Liver (tissue), 3 donors: ENCODE measurements around the gene SNAP47.

Experiments
- FOXA1 ChIP-seq: IDR thresholded peaks from 2 replicates; pipeline ENCODE4 v1.6.1; 2016; ENCODE audit warnings: antibody characterized with exemption
- FOXA2 ChIP-seq: IDR thresholded peaks from 2 replicates; pipeline ENCODE4 v1.6.1; 2016; ENCODE audit warnings: antibody characterized with exemption
- JUND ChIP-seq, 2 donors: IDR thresholded peaks; 2 replicates each; pipeline ENCODE4 v1.6.1; 2016; ENCODE audit warnings: antibody characterized with exemption in 2 of 2
- NR2F2 ChIP-seq: IDR thresholded peaks from 2 replicates; pipeline ENCODE4 v1.6.1; 2016; ENCODE audit warnings: antibody characterized with exemption
- RAD21 ChIP-seq, 2 donors: IDR thresholded peaks; 2 replicates each; pipeline ENCODE4 v1.6.1; 2016; ENCODE audit warnings: antibody characterized with exemption in 2 of 2, mild to moderate bottlenecking in 2 of 2
- RXRA ChIP-seq, 2 donors: IDR thresholded peaks; 2 replicates each; pipeline ENCODE4 v1.6.1; 2017 to 2018; ENCODE audit warnings: antibody characterized with exemption in 2 of 2, mild to moderate bottlenecking in 1 of 2
- TAF1 ChIP-seq: conservative IDR thresholded peaks from 2 replicates; pipeline ENCODE4 v1.6.1; 2016; ENCODE audit warnings: antibody characterized with exemption, mild to moderate bottlenecking
- YY1 ChIP-seq: IDR thresholded peaks from 2 replicates; pipeline ENCODE4 v1.6.1; 2016; ENCODE audit warnings: antibody characterized with exemption, mild to moderate bottlenecking
- TF ChIP-seq, protein P1 (sequence below): fragments of 150-350 bp; IDR thresholded peaks from 2 replicates; pipeline ENCODE4 v1.5.1; 2017; ENCODE audit warnings: improper control_type of control experiment, low read depth, low read length; ENCODE audit not compliant: missing input control
- TF ChIP-seq, protein P2 (sequence below): IDR thresholded peaks from 2 replicates; pipeline ENCODE4 v1.6.1; 2016; ENCODE audit warnings: antibody characterized with exemption, mild to moderate bottlenecking
- TF ChIP-seq, protein P3 (sequence below): IDR thresholded peaks from 2 replicates; pipeline ENCODE4 v1.6.1; 2016; ENCODE audit warnings: antibody characterized with exemption
- TF ChIP-seq, protein P4 (sequence below): IDR thresholded peaks from 2 replicates; pipeline ENCODE4 v1.6.1; 2016; ENCODE audit warnings: antibody characterized with exemption
- donor health status: healthy.
- donor health status: healthy.

DNA sequence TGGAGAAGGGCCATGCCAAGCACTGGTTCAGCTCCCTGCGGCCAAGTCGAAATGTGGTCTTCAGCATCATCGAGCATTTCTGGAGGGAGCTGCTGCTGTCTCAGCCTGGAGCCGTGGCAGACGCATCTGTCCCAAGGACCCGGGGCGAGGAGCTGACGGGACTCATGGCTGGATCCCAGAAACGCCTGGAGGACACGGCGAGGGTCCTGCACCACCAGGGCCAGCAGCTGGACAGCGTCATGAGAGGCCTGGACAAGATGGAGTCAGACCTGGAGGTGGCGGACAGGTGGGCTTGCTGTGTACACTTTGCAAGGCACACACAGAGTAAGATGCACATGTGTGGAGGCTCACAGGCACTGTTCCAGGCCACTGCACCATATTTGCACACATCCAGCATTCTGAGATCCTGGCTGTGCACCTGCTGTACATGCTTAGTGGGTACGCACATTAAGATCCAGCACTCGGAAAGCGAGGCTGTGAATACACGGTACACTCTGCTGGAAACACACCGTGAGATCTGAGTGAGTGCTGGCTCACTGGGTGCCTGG is 12.8 kb downstream of the SNAP47 start:
- TF ChIP-seq, protein P1, sequence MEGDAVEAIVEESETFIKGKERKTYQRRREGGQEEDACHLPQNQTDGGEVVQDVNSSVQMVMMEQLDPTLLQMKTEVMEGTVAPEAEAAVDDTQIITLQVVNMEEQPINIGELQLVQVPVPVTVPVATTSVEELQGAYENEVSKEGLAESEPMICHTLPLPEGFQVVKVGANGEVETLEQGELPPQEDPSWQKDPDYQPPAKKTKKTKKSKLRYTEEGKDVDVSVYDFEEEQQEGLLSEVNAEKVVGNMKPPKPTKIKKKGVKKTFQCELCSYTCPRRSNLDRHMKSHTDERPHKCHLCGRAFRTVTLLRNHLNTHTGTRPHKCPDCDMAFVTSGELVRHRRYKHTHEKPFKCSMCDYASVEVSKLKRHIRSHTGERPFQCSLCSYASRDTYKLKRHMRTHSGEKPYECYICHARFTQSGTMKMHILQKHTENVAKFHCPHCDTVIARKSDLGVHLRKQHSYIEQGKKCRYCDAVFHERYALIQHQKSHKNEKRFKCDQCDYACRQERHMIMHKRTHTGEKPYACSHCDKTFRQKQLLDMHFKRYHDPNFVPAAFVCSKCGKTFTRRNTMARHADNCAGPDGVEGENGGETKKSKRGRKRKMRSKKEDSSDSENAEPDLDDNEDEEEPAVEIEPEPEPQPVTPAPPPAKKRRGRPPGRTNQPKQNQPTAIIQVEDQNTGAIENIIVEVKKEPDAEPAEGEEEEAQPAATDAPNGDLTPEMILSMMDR, result no peak
- TF ChIP-seq, protein P2, sequence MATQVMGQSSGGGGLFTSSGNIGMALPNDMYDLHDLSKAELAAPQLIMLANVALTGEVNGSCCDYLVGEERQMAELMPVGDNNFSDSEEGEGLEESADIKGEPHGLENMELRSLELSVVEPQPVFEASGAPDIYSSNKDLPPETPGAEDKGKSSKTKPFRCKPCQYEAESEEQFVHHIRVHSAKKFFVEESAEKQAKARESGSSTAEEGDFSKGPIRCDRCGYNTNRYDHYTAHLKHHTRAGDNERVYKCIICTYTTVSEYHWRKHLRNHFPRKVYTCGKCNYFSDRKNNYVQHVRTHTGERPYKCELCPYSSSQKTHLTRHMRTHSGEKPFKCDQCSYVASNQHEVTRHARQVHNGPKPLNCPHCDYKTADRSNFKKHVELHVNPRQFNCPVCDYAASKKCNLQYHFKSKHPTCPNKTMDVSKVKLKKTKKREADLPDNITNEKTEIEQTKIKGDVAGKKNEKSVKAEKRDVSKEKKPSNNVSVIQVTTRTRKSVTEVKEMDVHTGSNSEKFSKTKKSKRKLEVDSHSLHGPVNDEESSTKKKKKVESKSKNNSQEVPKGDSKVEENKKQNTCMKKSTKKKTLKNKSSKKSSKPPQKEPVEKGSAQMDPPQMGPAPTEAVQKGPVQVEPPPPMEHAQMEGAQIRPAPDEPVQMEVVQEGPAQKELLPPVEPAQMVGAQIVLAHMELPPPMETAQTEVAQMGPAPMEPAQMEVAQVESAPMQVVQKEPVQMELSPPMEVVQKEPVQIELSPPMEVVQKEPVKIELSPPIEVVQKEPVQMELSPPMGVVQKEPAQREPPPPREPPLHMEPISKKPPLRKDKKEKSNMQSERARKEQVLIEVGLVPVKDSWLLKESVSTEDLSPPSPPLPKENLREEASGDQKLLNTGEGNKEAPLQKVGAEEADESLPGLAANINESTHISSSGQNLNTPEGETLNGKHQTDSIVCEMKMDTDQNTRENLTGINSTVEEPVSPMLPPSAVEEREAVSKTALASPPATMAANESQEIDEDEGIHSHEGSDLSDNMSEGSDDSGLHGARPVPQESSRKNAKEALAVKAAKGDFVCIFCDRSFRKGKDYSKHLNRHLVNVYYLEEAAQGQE, result no peak
- no peak for TF ChIP-seq FOXA1
- TF ChIP-seq, protein P3, sequence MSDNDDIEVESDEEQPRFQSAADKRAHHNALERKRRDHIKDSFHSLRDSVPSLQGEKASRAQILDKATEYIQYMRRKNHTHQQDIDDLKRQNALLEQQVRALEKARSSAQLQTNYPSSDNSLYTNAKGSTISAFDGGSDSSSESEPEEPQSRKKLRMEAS, result no peak
- no peak for TF ChIP-seq TAF1
- TF ChIP-seq JUND (IDR thresholded peaks at IDR 0.05), result no peak
- TF ChIP-seq YY1, result no peak
- TF ChIP-seq RXRA (IDR thresholded peaks at IDR 0.05), result no peak
- no peak for TF ChIP-seq RAD21 (IDR thresholded peaks at IDR 0.05)
- TF ChIP-seq, protein P4, sequence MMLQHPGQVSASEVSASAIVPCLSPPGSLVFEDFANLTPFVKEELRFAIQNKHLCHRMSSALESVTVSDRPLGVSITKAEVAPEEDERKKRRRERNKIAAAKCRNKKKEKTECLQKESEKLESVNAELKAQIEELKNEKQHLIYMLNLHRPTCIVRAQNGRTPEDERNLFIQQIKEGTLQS, result no peak
- TF ChIP-seq FOXA2, result no peak
- TF ChIP-seq NR2F2, result no peak
